CD4-positive, alpha-beta T cell (primary cell): Measurements from ENCODE around the gene CCDC60. TPM values are rescaled to one million over a fixed set of nuclear protein-coding genes. Genes with fewer than 3 reads are reported as not detected.

Experiments
- ATAC-seq: fragments of 200-7000 bp; cut with Tn5 transposase; one replicate; pipeline ENCODE4 v1.10.0; 2022; ENCODE audit warnings: mild to moderate bottlenecking; ENCODE audit not compliant: poor library complexity
- CTCF ChIA-PET: fragments of 350-600 bp; sonication (Branson Sonifier 250); formaldehyde crosslinking; loops from one replicate; lab custom pipeline; 2021; ENCODE audit warnings: antibody characterized with exemption, inconsistent platforms; lab: Charles Lee
- POLR2A ChIA-PET: fragments of 350-600 bp; sonication (Branson Sonifier 250); formaldehyde crosslinking; loops from one replicate; lab custom pipeline; 2021; ENCODE audit warnings: antibody characterized with exemption, inconsistent platforms; lab: Charles Lee
- DNase-seq, 14 experiments: peaks; one replicate each; pipeline ENCODE4 v3.0.0-alpha.2; 2013 to 2020; ENCODE audit warnings: mixed read lengths in 2 of 14
- H3K27ac ChIP-seq, 2 donors: one replicate each; pipeline versions ENCODE4 v1.5.1 to v1.7.0; 2013; ENCODE audit warnings: low read length in 2 of 2, low read depth in 1 of 2, mild to moderate bottlenecking in 1 of 2
- H3K27me3 ChIP-seq, 2 experiments: 1 replicate in 1 of 2; 2 replicates in 1 of 2; pipeline versions ENCODE4 v1.6.1 to v1.7.0; 2013; ENCODE audit warnings: low read length in 2 of 2, control low read depth in 1 of 2, mild to moderate bottlenecking in 1 of 2, moderate library complexity in 1 of 2; ENCODE audit not compliant: insufficient read depth in 2 of 2, control insufficient read depth in 1 of 2
- H3K36me3 ChIP-seq: one replicate; pipeline ENCODE4 v1.6.1; 2013; ENCODE audit warnings: low read length, control low read depth; ENCODE audit not compliant: insufficient read depth
- H3K4me1 ChIP-seq: one replicate; pipeline ENCODE4 v1.6.1; 2013; ENCODE audit warnings: low read length, control low read depth; ENCODE audit not compliant: insufficient read depth
- H3K4me3 ChIP-seq: one replicate; pipeline ENCODE4 v1.5.1; 2013; ENCODE audit warnings: mild to moderate bottlenecking, low read length, moderate library complexity
- H3K9me3 ChIP-seq, 2 experiments: 1 replicate in 1 of 2; 2 replicates in 1 of 2; pipeline versions ENCODE4 v1.6.1 to v1.7.0; 2013; ENCODE audit warnings: low read length in 2 of 2, mild to moderate bottlenecking in 2 of 2, control low read depth in 1 of 2, moderate library complexity in 1 of 2; ENCODE audit not compliant: control insufficient read depth in 1 of 2, insufficient read depth in 1 of 2
- H3K27ac Mint-ChIP-seq: one replicate; pipeline ENCODE4 v1.8.0; 2020; ENCODE audit warnings: mixed read lengths
- H3K27me3 Mint-ChIP-seq: one replicate; pipeline ENCODE4 v1.8.0; 2021; ENCODE audit warnings: mixed read lengths
- H3K36me3 Mint-ChIP-seq: one replicate; pipeline ENCODE4 v1.8.0; 2021; ENCODE audit warnings: low read depth, mixed read lengths
- H3K4me1 Mint-ChIP-seq: one replicate; pipeline ENCODE4 v1.8.0; 2021; ENCODE audit warnings: low read depth, mixed read lengths
- H3K4me3 Mint-ChIP-seq: one replicate; pipeline ENCODE4 v1.8.0; 2020; ENCODE audit warnings: mild to moderate bottlenecking, mixed read lengths
- H3K9me3 Mint-ChIP-seq: one replicate; pipeline ENCODE4 v1.8.0; 2020; ENCODE audit warnings: mixed read lengths
- CTCF ChIP-seq: fragments of 200-600 bp; IDR thresholded peaks from one replicate; pipeline ENCODE4 v1.8.0; 2022; ENCODE audit warnings: antibody characterized with exemption, mild to moderate bottlenecking
- intact Hi-C, 2 experiments: fragments of 100-400 bp; cut with DNase I in 1 of 2; cut with micrococcal nuclease in 1 of 2; formaldehyde crosslinking; loops; one replicate each; pipeline versions ENCODE4 v1.15.1 to v1.9.0; 2023 to 2025; cut with DNase I, micrococcal nuclease
- total RNA-seq, 174 experiments: library from RNA in 2 of 174; stranded (reverse) in 2 of 174; gene quantifications; one replicate each; pipeline ENCODE4 v1.2.3 and lab custom pipeline; 2021 to 2026

Gene CCDC60
- total RNA-seq, 2 experiments from 2014 or later: not detected

- H3K36me3 Mint-ChIP-seq: no peaks in the 10 kb centered on the region
- no peaks in the 10 kb centered on the region for H3K9me3 ChIP-seq
- H3K4me1 Mint-ChIP-seq: no peaks in the 10 kb centered on the region
- DNase-seq: no peak
- ChIA-PET POLR2A (no interaction called here), CTCF (interaction anchor here (1.7 kb wide), 1 partner anchor 25 kb away, joined by 3 read pairs; no protein-coding TSS in a partner anchor)
- peaks cover 10% of the 10 kb centered on the region for H3K9me3 Mint-ChIP-seq
- no peak overlapping the region for H3K27ac Mint-ChIP-seq
- intact Hi-C loops: no loop called here
- no peak overlapping the region for H3K4me3 ChIP-seq
- no peak for TF ChIP-seq CTCF
- peaks cover 19% of the 10 kb centered on the region for H3K27me3 Mint-ChIP-seq
- no peak for ATAC-seq
- H3K36me3 ChIP-seq: no peaks in the 10 kb centered on the region
- no peak overlapping the region for H3K27ac ChIP-seq
- H3K4me3 Mint-ChIP-seq: no peak overlapping the region
- H3K4me1 ChIP-seq: no peaks in the 10 kb centered on the region
- H3K27me3 ChIP-seq: peaks cover 0 to 4% of the 10 kb centered on the region in 2 experiments
Measured at GRCh38 chr12:119528241-119528640, 193.7 kb downstream of the CCDC60 start.

- CTCF ChIA-PET: no interaction called here
- Mint-ChIP-seq H3K27ac (no peak overlapping the region), H3K4me3 (no peak overlapping the region), H3K9me3 (peaks cover 5% of the 10 kb centered on the region), H3K4me1 (no peaks in the 10 kb centered on the region), H3K36me3 (no peaks in the 10 kb centered on the region), H3K27me3 (peaks cover 52% of the 10 kb centered on the region)
- TF ChIP-seq CTCF: no peak
- POLR2A ChIA-PET: no interaction called here
- Histone ChIP-seq H3K4me3 (no peak overlapping the region), H3K27me3 (peaks cover 2 to 12% of the 10 kb centered on the region in 2 experiments), H3K27ac (no peak overlapping the region), H3K4me1 (no peaks in the 10 kb centered on the region), H3K36me3 (no peaks in the 10 kb centered on the region), H3K9me3 (peaks cover 0 to 4% of the 10 kb centered on the region in 2 experiments)
- ATAC-seq (no peak), DNase-seq (no peak)
- intact Hi-C loops: loop anchor here (5.0 to 10.0 kb wide), 4 partner anchors 426 to 1666 kb away; no protein-coding TSS in a partner anchor
Measured at GRCh38 chr12:119540476-119540875, 205.9 kb downstream of the CCDC60 start.

GRCh38 chr12:119544765-119545625 is 210.5 kb downstream of the CCDC60 start:
- DNase-seq (peak; percentile 23 to 72 (median 36)), ATAC-seq (peak; percentile 39)
- Histone ChIP-seq H3K4me3 (no peak overlapping the region), H3K36me3 (no peaks in the 10 kb centered on the region), H3K27ac (no peak overlapping the region), H3K9me3 (peaks cover 0 to 4% of the 10 kb centered on the region in 2 experiments), H3K4me1 (no peaks in the 10 kb centered on the region), H3K27me3 (peaks cover 2 to 12% of the 10 kb centered on the region in 2 experiments)
- Mint-ChIP-seq H3K9me3 (no peaks in the 10 kb centered on the region), H3K4me3 (no peak overlapping the region), H3K36me3 (no peaks in the 10 kb centered on the region), H3K27me3 (peaks cover 69% of the 10 kb centered on the region), H3K4me1 (no peaks in the 10 kb centered on the region), H3K27ac (no peak overlapping the region)
- ChIA-PET POLR2A (no interaction called here), CTCF (interaction anchor here (0.9 to 1.3 kb wide), 5 partner anchors 11 to 1140 kb away, joined by 3 to 4 read pairs (median 3); no protein-coding TSS in a partner anchor)
- TF ChIP-seq CTCF: peak; percentile 79
- intact Hi-C loops: loop anchor here (5.0 to 10.0 kb wide), 4 partner anchors 430 to 1670 kb away; no protein-coding TSS in a partner anchor
